Activated CD8-positive, alpha-beta T cell treated with anti-CD3 and anti-CD28 coated beads, Interleukin-2, amount 10 ng/mL, durations not matched to agents 7 days and 5 days (primary cell): ENCODE data around the gene ELMO1. TPM values are rescaled to one million over a fixed set of nuclear protein-coding genes. Genes with fewer than 3 reads are reported as not detected.

Experiments
- ATAC-seq: fragments of 150-1000 bp; cut with Tn5 transposase; one replicate; pipeline ENCODE4 v1.10.0; 2021; ENCODE audit warnings: moderate library complexity
- CTCF ChIA-PET: fragments of 350-600 bp; sonication (Branson Sonifier 250); formaldehyde crosslinking; loops from one replicate; lab custom pipeline; 2021; ENCODE audit warnings: antibody characterized with exemption; lab: Charles Lee
- POLR2A ChIA-PET: fragments of 350-600 bp; sonication (Branson Sonifier 250); formaldehyde crosslinking; loops from one replicate; lab custom pipeline; 2021; ENCODE audit warnings: antibody characterized with exemption; lab: Charles Lee
- DNase-seq: peaks from one replicate; pipeline ENCODE4 v3.0.0-alpha.2; 2020
- H3K27ac Mint-ChIP-seq: one replicate; pipeline ENCODE4 v1.8.0; 2021; ENCODE audit warnings: mild to moderate bottlenecking, mixed read lengths
- H3K27me3 Mint-ChIP-seq: one replicate; pipeline ENCODE4 v1.8.0; 2021; ENCODE audit warnings: low read depth, mixed read lengths
- H3K36me3 Mint-ChIP-seq: one replicate; pipeline ENCODE4 v1.8.0; 2021; ENCODE audit warnings: low read depth, mixed read lengths
- H3K4me1 Mint-ChIP-seq: one replicate; pipeline ENCODE4 v1.8.0; 2021; ENCODE audit warnings: low read depth, mixed read lengths
- H3K4me3 Mint-ChIP-seq: one replicate; pipeline ENCODE4 v1.8.0; 2021; ENCODE audit warnings: mild to moderate bottlenecking, mixed read lengths
- H3K9me3 Mint-ChIP-seq: one replicate; pipeline ENCODE4 v1.8.0; 2022; ENCODE audit warnings: mixed read lengths; ENCODE audit not compliant: insufficient read depth
- total RNA-seq, 2 experiments: library from RNA; stranded (reverse); gene quantifications; one replicate each; pipeline ENCODE4 v1.2.3, GENCODE V29; 2021

ELMO1 gene
- total RNA-seq, 2 experiments from 2014 or later = 64.0 to 68.5 TPM

DNA sequence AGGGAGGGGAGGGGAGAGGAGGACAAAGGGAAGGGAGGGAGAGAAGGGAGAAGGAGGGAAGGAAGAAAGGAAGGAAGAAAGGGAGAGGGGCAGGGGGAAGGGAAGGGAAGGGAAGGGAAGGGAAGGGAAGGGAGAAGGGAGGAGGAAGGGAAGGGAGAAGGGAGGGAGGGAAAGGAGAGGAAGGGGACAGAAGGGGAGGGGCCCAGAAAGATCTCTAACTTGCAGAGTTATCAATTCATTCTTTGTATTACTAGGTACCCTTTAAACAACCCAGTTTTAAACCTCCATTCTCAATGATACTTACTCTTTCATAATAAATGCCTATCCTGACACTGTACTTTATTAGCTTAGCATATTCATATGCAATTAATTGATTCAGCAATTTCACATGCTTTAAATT is 192.0 kb downstream of the ELMO1 start:
- Mint-ChIP-seq H3K36me3 (peaks cover 43% of the 10 kb centered on the region), H3K27me3 (no peaks in the 10 kb centered on the region), H3K27ac (no peak overlapping the region), H3K4me3 (no peak overlapping the region), H3K9me3 (no peaks in the 10 kb centered on the region), H3K4me1 (peaks cover 14% of the 10 kb centered on the region)
- ATAC-seq (no peak), DNase-seq (no peak)
- CTCF ChIA-PET = no interaction called here
- POLR2A ChIA-PET = no interaction called here

DNA sequence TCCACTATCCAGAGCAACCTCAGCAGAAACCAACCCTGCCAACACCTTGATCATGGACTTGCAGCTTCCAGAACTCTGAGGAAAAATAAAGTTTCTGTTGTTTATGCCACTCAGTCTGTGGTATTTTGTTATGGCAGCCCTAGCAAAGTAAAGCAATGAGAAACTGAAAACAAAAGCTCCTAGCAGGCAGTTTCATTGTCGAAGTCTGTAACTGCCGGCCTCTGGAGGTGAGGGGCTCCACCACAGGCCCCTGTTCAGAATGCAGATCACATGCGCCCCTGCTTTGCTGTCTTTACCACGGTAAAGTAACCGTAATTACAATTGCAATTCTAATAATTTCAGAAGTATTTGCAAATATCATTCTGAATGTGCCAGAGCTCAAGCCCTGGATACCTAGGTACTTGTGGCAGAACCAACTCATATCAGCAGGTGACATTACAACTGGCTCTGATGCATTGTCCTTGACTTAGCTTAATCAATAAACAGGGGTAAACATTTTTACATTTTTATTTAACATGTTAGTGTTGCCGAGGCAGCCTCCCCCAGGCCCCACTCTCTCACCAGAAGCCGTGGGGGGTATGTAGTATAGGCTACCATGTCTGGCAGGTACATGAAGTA is 193.2 kb downstream of the ELMO1 start:
- Mint-ChIP-seq H3K9me3 (no peaks in the 10 kb centered on the region), H3K27ac (no peak overlapping the region), H3K27me3 (no peaks in the 10 kb centered on the region), H3K4me1 (peaks cover 16% of the 10 kb centered on the region), H3K4me3 (no peak overlapping the region), H3K36me3 (peaks cover 43% of the 10 kb centered on the region)
- no peak for ATAC-seq
- no peak for DNase-seq
- ChIA-PET POLR2A (interaction anchor here (0.5 kb wide), 1 partner anchor 98 kb away, joined by 4 read pairs; no protein-coding TSS in a partner anchor), CTCF (interaction anchor here (1.1 kb wide), 2 partner anchors 87 to 254 kb away, joined by 3 to 4 read pairs; no protein-coding TSS in a partner anchor)

DNA sequence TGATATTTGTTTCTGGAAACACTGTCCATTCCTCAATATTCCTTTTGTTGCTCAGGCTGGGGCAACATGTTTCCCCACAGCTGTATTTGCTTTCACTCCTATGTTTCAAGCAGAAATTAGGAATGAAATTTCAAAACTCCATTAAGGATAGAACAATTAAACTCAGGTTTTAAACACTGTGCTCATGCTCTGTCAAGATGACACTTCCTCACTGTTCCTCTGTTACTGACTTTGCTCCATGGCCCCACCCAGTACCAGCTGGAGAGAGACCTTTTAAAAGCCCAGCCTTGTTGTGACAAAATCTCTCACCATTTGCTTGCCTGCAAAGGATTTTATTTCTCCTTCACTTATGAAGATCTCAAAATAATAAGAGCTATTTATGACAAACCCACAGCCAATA is 197.4 kb downstream of the ELMO1 start:
- ATAC-seq (no peak), DNase-seq (no peak)
- Mint-ChIP-seq H3K4me1 (peaks cover 8% of the 10 kb centered on the region), H3K4me3 (no peak overlapping the region), H3K27me3 (no peaks in the 10 kb centered on the region), H3K9me3 (no peaks in the 10 kb centered on the region), H3K36me3 (peaks cover 36% of the 10 kb centered on the region), H3K27ac (no peak overlapping the region)
- POLR2A ChIA-PET = no interaction called here
- CTCF ChIA-PET = interaction anchor here (1.3 kb wide), 1 partner anchor 102 kb away, joined by 3 read pairs; no protein-coding TSS in a partner anchor

DNA sequence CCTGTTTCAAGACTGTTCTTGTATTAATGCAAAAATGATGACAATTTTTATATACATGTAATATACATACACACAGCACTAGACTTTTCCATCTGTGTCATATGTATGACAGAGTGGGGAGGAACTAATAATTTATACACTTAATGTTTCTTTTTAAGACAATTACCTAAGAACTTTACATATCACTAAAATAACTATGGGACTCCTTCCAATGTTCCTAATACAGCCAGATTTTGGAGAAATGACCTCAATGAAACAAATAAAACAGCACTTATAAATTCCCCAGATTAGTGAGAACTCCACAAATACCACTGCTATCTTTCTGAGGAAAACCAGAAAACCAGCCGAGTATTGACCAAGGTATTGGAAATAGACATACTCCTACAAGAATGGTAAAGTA is 199.4 kb downstream of the ELMO1 start:
- Mint-ChIP-seq H3K9me3 (no peaks in the 10 kb centered on the region), H3K27ac (no peak overlapping the region), H3K4me1 (peaks cover 2% of the 10 kb centered on the region), H3K27me3 (no peaks in the 10 kb centered on the region), H3K36me3 (peaks cover 24% of the 10 kb centered on the region), H3K4me3 (no peak overlapping the region)
- ATAC-seq (no peak), DNase-seq (no peak)
- ChIA-PET POLR2A (no interaction called here), CTCF (interaction anchor here (1.7 kb wide), 1 partner anchor 36 kb away, joined by 7 read pairs; no protein-coding TSS in a partner anchor)

DNA sequence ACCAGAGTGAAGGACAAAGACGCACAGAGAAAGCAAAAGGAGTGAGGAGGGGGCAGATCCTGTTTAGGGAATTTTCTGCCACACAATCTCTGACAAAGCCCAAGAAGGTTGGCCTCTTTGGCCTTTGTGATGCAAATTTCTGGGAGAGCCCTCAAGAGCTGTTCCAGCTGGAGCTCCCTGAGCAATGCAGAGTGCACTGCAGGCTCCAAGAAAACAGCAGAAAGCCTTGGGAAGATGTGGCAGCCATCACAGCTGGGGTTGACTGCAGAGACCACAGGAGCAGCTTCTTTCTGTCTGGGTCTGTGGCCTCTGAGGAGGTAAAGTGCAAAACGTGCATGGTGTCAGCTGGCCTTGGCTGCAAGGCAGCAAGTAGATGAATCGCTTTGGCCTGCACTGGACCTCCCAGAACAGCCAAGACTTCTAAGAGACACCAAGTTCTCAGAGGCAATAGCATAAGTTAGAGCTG is 200.2 kb downstream of the ELMO1 start:
- DNase-seq = no peak
- H3K4me3 Mint-ChIP-seq = no peak overlapping the region
- no peak for ATAC-seq
- CTCF ChIA-PET = interaction anchor here (1.7 kb wide), 1 partner anchor 36 kb away, joined by 7 read pairs; no protein-coding TSS in a partner anchor
- H3K9me3 Mint-ChIP-seq = no peaks in the 10 kb centered on the region
- H3K27ac Mint-ChIP-seq = no peak overlapping the region
- peaks cover 21% of the 10 kb centered on the region for H3K36me3 Mint-ChIP-seq
- H3K4me1 Mint-ChIP-seq = peaks cover 2% of the 10 kb centered on the region
- POLR2A ChIA-PET = no interaction called here
- H3K27me3 Mint-ChIP-seq = no peaks in the 10 kb centered on the region

DNA sequence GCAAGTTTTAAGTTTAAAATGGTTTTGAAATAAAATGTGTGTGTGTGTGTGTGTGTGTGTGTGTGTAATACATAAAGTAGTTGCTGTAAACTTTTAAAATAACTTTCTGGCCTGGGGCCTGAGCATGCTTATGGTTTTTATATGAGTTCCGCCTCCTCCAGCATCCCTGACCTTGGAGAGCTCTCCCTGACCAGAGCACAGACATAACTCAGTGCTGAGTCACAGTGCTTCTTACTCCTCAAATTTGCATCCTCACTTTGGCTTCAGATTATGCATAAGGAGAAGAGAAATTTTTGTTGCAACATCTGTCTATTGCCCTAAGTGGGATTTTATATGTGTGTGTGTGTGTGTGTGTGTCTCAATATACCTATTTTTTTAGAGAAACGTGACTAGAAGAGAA is 200.8 kb downstream of the ELMO1 start:
- ChIA-PET CTCF (interaction anchor here (1.7 kb wide), 1 partner anchor 37 kb away, joined by 7 read pairs; no protein-coding TSS in a partner anchor), POLR2A (no interaction called here)
- Mint-ChIP-seq H3K36me3 (peaks cover 17% of the 10 kb centered on the region), H3K4me3 (no peak overlapping the region), H3K27me3 (no peaks in the 10 kb centered on the region), H3K4me1 (peaks cover 2% of the 10 kb centered on the region), H3K9me3 (no peaks in the 10 kb centered on the region), H3K27ac (no peak overlapping the region)
- DNase-seq = no peak
- ATAC-seq = no peak

DNA sequence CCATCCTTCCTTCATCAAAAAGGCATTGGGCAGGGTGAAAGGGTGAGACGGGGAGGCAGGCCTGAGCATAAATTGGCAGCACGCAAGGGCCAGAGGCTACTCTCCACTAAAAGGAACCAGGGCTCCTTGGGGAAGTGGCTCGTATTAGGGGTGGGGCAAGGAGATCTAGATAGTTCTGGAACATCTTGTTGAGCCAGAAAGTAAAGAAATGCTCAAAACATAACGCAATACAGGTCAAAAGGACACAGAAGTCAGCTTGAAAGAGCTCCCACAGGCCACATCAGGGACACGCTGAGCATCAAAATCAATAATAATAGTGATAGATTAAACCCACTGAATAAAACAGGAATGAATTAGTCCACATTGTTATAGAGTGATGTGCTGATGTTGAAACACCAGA is 203.1 kb downstream of the ELMO1 start:
- CTCF ChIA-PET = no interaction called here
- no peaks in the 10 kb centered on the region for H3K9me3 Mint-ChIP-seq
- no peaks in the 10 kb centered on the region for H3K4me1 Mint-ChIP-seq

DNA sequence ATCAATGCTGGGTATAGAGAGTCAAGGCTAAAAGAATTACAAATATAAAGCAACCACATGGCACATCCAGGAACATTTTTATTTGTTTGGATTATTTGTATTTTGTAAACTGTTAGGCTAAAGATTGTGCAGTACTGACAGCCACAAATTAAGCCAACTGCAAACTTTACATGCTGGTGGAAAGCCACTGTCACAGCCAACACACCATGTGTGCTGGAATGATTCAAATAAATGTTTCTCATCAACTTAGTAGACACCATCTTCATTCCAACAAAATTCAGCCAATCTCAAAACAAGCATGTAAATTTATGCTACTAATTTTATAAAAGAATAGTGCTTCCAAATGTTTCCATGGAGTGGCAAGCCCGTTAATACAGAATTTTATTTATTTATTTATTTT is 211.8 kb downstream of the ELMO1 start:
- no peak overlapping the region for H3K4me3 Mint-ChIP-seq
- H3K4me1 Mint-ChIP-seq = no peaks in the 10 kb centered on the region
- no peak overlapping the region for H3K27ac Mint-ChIP-seq
- peaks cover 3% of the 10 kb centered on the region for H3K36me3 Mint-ChIP-seq
- no peaks in the 10 kb centered on the region for H3K9me3 Mint-ChIP-seq
- H3K27me3 Mint-ChIP-seq = no peaks in the 10 kb centered on the region
- ChIA-PET POLR2A (interaction anchor here (0.5 kb wide), 1 partner anchor 117 kb away, joined by 3 read pairs; no protein-coding TSS in a partner anchor), CTCF (interaction anchor here (1.0 to 4.8 kb wide), 3 partner anchors 13 to 213 kb away, joined by 5 to 43 read pairs (median 11); partner anchors contain the start of gene ELMO1)
- DNase-seq (no peak), ATAC-seq (no peak)

More for the DNA sequence above, 203.1 kb downstream of the ELMO1 start:
- Mint-ChIP-seq H3K4me3 (no peak overlapping the region), H3K27ac (no peak overlapping the region), H3K27me3 (no peaks in the 10 kb centered on the region), H3K36me3 (peaks cover 15% of the 10 kb centered on the region)
- no peak for ATAC-seq
- POLR2A ChIA-PET = interaction anchor here (0.6 kb wide), 1 partner anchor 303 kb away, joined by 3 read pairs; no protein-coding TSS in a partner anchor
- no peak for DNase-seq

DNA sequence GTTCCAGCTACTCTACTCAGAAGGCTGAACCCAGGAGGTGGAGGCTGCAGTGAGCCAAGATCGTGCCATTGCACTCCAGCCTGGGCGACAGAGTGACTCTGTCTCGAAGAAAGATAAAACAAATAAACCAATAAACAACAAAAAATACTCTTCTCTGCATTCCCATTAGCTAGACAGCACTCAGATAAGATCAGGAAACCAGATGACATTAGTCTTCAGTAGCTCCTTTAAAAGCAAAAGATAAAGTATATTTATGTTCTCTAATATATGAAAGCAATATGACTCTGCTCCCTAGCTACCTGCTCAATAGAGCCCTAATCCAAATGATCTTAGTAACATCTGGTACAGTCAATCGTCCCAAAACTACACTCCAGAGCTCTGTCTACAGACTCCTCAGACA is 212.9 kb downstream of the ELMO1 start:
- no peaks in the 10 kb centered on the region for H3K27me3 Mint-ChIP-seq
- H3K9me3 Mint-ChIP-seq = no peaks in the 10 kb centered on the region
- ChIA-PET POLR2A (no interaction called here), CTCF (interaction anchor here (1.0 to 4.8 kb wide), 6 partner anchors 10 to 274 kb away, joined by 5 to 43 read pairs (median 10); partner anchors contain the start of gene ELMO1)
- ATAC-seq (no peak), DNase-seq (no peak)
- no peaks in the 10 kb centered on the region for H3K4me1 Mint-ChIP-seq
- H3K27ac Mint-ChIP-seq = no peak overlapping the region
- no peak overlapping the region for H3K4me3 Mint-ChIP-seq
- peaks cover 5% of the 10 kb centered on the region for H3K36me3 Mint-ChIP-seq

DNA sequence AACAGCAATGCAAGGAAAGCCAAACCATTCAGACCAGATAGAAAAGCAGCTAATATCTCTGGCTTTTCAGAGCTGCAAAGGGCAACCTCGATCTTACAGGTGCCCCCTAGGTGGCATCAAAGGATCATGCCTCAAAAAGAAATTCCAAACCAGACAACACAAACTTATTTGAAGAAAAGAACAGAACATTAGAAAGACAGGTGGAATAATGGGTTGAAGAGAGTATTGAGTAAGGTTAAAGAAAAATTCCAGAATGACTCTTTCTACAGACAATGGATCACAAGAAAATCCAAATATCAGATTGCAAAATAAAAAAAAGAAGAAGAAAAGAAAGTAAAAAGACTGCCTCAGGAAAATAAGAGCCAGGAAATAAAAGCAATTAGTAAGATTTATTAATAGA is 213.7 kb downstream of the ELMO1 start:
- no peak for ATAC-seq
- ChIA-PET CTCF (interaction anchor here (0.8 to 4.8 kb wide), 13 partner anchors 9 to 275 kb away, joined by 3 to 43 read pairs (median 5); partner anchors contain the start of gene ELMO1), POLR2A (interaction anchor here (0.6 kb wide), 1 partner anchor 107 kb away, joined by 3 read pairs; no protein-coding TSS in a partner anchor)
- Mint-ChIP-seq H3K27ac (no peak overlapping the region), H3K4me1 (peaks cover 4% of the 10 kb centered on the region), H3K36me3 (peaks cover 5% of the 10 kb centered on the region), H3K9me3 (no peaks in the 10 kb centered on the region), H3K27me3 (no peaks in the 10 kb centered on the region), H3K4me3 (no peak overlapping the region)
- DNase-seq = peak; percentile 31

DNA sequence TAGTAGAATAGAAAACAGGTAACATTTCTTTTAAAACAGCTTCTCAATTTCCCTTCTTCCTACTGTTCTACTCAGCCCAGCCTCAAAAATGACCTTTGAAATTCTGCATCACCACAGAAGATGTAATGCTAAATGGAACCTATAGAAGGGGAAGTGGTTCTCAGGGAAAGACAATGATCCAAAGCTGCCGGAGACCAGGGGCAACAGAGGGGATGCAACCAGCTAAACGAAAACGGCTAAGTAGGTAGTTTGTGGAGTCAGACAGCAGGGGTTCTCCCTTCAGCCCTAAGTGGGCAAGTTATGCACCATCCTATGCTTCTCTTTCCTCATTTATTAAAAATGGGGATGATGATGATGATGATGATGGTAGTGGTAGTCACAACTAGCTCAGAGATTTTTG is 214.3 kb downstream of the ELMO1 start:
- no peak for ATAC-seq
- Mint-ChIP-seq H3K9me3 (no peaks in the 10 kb centered on the region), H3K27ac (no peak overlapping the region), H3K4me1 (peaks cover 7% of the 10 kb centered on the region), H3K4me3 (no peak overlapping the region), H3K27me3 (no peaks in the 10 kb centered on the region), H3K36me3 (peaks cover 3% of the 10 kb centered on the region)
- CTCF ChIA-PET = interaction anchor here (0.8 to 4.8 kb wide), 12 partner anchors 11 to 278 kb away, joined by 3 to 43 read pairs (median 6); partner anchors contain the start of gene ELMO1
- POLR2A ChIA-PET = no interaction called here
- no peak for DNase-seq

DNA sequence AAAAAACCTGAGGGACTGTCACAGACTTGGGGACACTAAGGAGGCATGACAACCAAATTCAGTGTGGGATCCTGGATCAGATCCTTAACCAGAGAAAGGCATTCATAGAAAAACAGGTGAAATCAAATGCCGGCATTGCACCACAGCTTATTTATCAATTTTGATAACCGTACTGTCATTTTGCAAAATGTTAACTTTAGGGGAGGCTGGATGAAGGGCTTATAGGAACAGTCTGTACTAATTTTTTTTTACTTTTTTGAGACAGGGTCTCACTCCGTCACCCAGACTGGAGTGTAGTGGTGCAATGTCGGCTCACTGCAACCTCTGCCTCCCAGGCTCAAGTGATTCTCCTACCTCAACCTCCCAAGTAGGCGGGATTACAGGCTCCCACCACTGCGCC is 217.1 kb downstream of the ELMO1 start:
- H3K27me3 Mint-ChIP-seq = no peaks in the 10 kb centered on the region
- ATAC-seq (no peak), DNase-seq (no peak)
- H3K36me3 Mint-ChIP-seq = peaks cover 5% of the 10 kb centered on the region
- H3K4me3 Mint-ChIP-seq = no peak overlapping the region
- ChIA-PET POLR2A (no interaction called here), CTCF (no interaction called here)
- H3K4me1 Mint-ChIP-seq = peaks cover 9% of the 10 kb centered on the region
- H3K27ac Mint-ChIP-seq = no peak overlapping the region
- no peaks in the 10 kb centered on the region for H3K9me3 Mint-ChIP-seq
